Activated CD4-positive, alpha-beta T cell treated with anti-CD3 and anti-CD28 coated beads, Interleukin-2, amount 10 ng/mL, durations not matched to agents 24 days and 14 days (primary cell): Measurements from ENCODE around the gene ASL. TPM values are rescaled to one million over a fixed set of nuclear protein-coding genes. Genes with fewer than 3 reads are reported as not detected.
A peak's percentile ranks its signal among the peaks of the same experiment; 100 is the strongest.
"Not testable (repeated sequence)": the region's sequence is repeated elsewhere in the genome, so short reads cannot be mapped to it uniquely, and the experiment has no call there.

Experiments
- DNase-seq: peaks from one replicate; pipeline ENCODE4 v3.0.0; 2022
- H3K27ac Mint-ChIP-seq: one replicate; pipeline ENCODE4 v1.8.0; 2022; ENCODE audit warnings: mild to moderate bottlenecking, mixed read lengths
- H3K27me3 Mint-ChIP-seq: one replicate; pipeline ENCODE4 v1.8.0; 2022; ENCODE audit warnings: mixed read lengths
- H3K36me3 Mint-ChIP-seq: one replicate; pipeline ENCODE4 v1.8.0; 2022; ENCODE audit warnings: low read depth, mild to moderate bottlenecking, mixed read lengths
- H3K4me1 Mint-ChIP-seq: one replicate; pipeline ENCODE4 v1.8.0; 2021; ENCODE audit warnings: mixed read lengths
- H3K4me3 Mint-ChIP-seq: one replicate; pipeline ENCODE4 v1.8.0; 2022; ENCODE audit warnings: mild to moderate bottlenecking, moderate library complexity, mixed read lengths
- H3K9me3 Mint-ChIP-seq: one replicate; pipeline ENCODE4 v1.8.0; 2021; ENCODE audit warnings: mixed read lengths
- intact Hi-C: fragments of 100-400 bp; cut with micrococcal nuclease; formaldehyde crosslinking; loops from one replicate; pipeline ENCODE4 v1.15.1; 2023
- total RNA-seq: library from RNA; stranded (reverse); gene quantifications from 2 replicates; pipeline ENCODE4 v1.2.3, GENCODE V29; 2022

Gene ASL
- total RNA-seq, 1 donor from 2014 or later, result 37.8 TPM

DNA sequence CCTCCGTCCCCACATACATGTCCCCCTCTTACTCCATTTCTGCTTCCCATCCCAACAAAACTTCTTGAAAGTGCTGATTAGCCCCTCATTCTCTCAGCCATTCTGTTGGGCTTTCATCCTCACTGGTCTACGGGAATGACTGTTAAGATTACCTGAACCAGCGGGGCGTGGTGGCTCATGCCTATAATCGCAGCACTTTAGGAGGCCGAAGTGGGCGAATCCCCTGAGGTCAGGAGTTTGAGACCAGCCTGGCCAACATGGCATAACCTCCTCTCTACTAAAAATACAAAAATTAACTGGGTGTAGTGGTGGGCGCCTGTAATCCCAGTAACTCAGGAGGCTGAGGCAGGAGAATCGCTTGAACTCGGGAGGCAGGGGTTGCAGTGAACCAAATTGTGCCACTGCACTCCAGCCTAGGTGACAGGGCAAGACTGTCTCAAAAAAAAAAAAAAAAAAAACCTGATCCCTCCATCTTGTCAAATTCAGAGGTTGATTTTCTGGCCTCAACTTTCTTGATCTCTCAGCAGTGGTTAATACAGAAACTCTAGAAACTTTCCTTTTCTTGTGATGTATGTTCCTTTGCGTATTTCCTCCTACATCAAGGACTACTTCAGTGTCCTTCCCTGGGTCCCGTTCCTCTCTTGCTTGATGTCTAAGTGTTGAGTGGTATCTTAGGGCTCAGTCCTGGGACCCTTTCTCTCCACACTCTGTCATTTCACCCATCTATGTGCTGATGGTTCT, 41.2 kb downstream of the ASL start:
- not testable (repeated sequence) for H3K9me3 Mint-ChIP-seq, DNase-seq, H3K27me3 Mint-ChIP-seq
- intact Hi-C loops, result loop anchor here (5.0 to 10.0 kb wide), 4 partner anchors 88 to 538 kb away; partner anchors contain the start of genes GUSB and TPST1
- Mint-ChIP-seq H3K36me3 (peaks cover 23% of the 10 kb centered on the region), H3K4me1 (peaks cover 33% of the 10 kb centered on the region), H3K27ac (peak overlapping the region; percentile 72), H3K4me3 (peak overlapping the region; percentile 75)

DNA sequence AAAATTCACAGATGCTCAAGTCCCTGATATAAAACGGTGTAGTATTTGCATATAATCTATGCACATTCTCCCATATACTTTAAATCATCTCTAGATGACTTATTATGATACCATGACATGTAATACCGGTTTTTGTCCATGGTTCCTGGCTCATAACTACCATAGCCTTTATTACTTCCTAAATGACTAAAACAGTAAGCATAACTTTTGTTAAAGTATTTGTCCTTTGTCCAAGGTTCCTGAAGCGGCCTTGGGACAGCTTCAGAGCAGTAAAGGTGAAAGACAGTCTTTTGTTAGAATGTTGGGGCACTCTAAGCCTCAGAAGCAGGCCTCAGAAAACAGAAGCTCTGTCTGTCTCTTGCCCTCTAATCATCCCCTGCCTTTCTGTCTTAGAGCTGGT, 43.0 kb downstream of the ASL start:
- DNase-seq, result no peak
- H3K4me1 Mint-ChIP-seq, result peaks cover 33% of the 10 kb centered on the region
- intact Hi-C loops, result loop anchor here (5.0 to 10.0 kb wide), 4 partner anchors 86 to 536 kb away; partner anchors contain the start of genes GUSB and TPST1
- H3K27ac Mint-ChIP-seq, result peak overlapping the region; percentile 23
- no peaks in the 10 kb centered on the region for H3K9me3 Mint-ChIP-seq
- H3K4me3 Mint-ChIP-seq, result no peak overlapping the region
- peaks cover 23% of the 10 kb centered on the region for H3K36me3 Mint-ChIP-seq
- H3K27me3 Mint-ChIP-seq, result no peaks in the 10 kb centered on the region

DNA sequence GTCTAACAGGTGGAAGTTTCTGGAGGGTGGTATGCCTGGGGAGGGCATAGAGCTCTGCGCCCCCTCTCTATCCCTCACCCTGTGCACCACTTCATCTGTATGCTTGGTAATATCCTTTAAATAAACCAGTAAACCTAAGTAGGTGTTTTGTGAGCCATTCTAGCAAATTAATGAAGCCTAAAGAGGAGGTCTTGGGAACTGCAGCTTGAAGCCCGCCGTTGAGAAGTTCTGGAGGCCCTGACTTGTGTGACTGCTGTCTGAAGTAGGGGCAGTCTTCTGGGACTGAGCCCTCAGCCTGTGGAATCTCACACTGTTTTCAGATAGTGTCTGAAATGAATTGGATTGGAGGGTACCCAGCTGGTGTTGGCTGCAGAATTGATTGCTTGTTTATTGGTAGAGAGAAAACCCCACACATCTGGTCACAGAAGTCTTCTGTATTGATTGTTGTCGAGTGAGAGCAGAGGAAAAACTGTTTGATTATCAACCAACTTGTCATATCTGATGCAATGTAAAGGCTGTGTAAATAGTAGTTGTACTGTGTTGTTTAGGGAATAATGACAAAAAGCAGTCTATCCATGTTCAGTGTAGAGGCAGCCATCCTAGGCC, 43.7 kb downstream of the ASL start:
- no peak for DNase-seq
- peaks cover 33% of the 10 kb centered on the region for H3K4me1 Mint-ChIP-seq
- intact Hi-C loops, result loop anchor here (5.0 to 10.0 kb wide), 4 partner anchors 85 to 535 kb away; partner anchors contain the start of genes GUSB and TPST1
- H3K36me3 Mint-ChIP-seq, result peaks cover 23% of the 10 kb centered on the region
- no peak overlapping the region for H3K27ac Mint-ChIP-seq
- H3K4me3 Mint-ChIP-seq, result no peak overlapping the region
- H3K9me3 Mint-ChIP-seq, result no peaks in the 10 kb centered on the region
- H3K27me3 Mint-ChIP-seq, result no peaks in the 10 kb centered on the region

DNA sequence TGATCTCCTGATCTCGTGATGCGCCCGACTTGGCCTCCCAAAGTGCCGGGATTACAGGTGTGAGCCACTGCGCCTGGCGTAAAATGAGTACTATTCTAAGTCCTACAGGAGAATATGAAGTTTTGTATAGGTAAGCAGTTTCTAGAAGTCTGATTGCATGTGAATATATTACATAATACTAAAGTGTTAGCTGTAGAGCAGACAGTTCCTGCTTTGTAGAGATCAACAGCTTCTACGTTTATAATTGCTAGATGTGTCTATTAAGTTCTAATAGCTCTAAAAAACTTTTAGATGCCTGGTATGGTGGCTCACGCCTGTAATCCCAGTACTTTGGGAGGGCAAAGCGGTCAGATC, 47.5 kb downstream of the ASL start:
- DNase-seq, result no peak
- no peaks in the 10 kb centered on the region for H3K27me3 Mint-ChIP-seq
- H3K4me1 Mint-ChIP-seq, result peaks cover 37% of the 10 kb centered on the region
- H3K4me3 Mint-ChIP-seq, result no peak overlapping the region
- H3K9me3 Mint-ChIP-seq, result no peaks in the 10 kb centered on the region
- intact Hi-C loops, result no loop called here
- H3K27ac Mint-ChIP-seq, result no peak overlapping the region
- H3K36me3 Mint-ChIP-seq, result peaks cover 14% of the 10 kb centered on the region

DNA sequence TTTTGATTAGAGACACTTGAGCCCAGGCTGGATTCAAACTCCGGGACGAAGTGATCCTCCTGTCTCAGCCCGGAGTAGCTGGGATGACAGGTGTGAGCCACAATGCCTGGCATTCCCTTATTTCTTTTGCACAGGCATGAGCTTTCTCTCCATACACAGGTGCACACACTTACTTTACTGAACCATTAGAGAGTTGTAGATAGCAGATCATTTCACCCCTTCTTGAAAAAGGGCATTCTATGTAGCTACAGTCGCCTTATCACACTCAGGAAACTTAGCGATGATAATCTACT, 48.9 kb downstream of the ASL start:
- intact Hi-C loops, H3K4me3 Mint-ChIP-seq, H3K9me3 Mint-ChIP-seq, DNase-seq, H3K27me3 Mint-ChIP-seq, H3K27ac Mint-ChIP-seq: not testable (repeated sequence)
- Mint-ChIP-seq H3K36me3 (peaks cover 13% of the 10 kb centered on the region), H3K4me1 (peaks cover 28% of the 10 kb centered on the region)

DNA sequence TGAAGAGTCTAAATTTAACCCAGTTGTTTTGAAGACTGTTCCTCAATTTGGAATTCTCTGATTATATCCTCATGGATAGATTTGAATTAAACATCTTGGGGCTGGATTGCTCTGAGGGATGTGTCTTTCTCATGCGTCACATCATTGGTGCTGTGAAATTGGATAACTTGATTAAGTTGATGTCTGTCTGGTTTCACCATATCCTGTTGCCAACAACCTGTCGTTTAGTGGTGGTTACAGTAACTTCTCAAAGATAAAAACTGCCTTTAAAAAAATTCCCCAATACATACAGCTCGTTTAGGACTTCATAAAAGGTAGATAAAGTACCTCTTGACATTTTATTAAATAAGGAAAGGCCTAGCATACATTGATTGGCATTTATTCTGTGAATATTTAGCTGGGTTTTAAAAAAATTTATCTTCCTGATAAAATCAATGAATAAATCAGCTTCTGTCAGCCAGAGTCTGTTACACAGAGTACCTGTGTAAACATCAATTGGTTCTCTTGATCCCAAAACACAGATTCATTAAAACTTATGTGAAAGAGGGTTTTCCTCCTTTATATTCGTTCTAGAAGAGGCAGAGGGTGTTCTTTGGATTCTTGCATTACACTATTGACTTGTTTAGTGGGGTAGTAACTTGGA, 49.6 kb downstream of the ASL start:
- intact Hi-C loops, result no loop called here
- DNase-seq, result no peak
- Mint-ChIP-seq H3K4me3 (peak overlapping the region; percentile 17), H3K4me1 (peaks cover 29% of the 10 kb centered on the region), H3K36me3 (peaks cover 14% of the 10 kb centered on the region), H3K27ac (peak overlapping the region; percentile 12), H3K27me3 (no peaks in the 10 kb centered on the region), H3K9me3 (no peaks in the 10 kb centered on the region)

DNA sequence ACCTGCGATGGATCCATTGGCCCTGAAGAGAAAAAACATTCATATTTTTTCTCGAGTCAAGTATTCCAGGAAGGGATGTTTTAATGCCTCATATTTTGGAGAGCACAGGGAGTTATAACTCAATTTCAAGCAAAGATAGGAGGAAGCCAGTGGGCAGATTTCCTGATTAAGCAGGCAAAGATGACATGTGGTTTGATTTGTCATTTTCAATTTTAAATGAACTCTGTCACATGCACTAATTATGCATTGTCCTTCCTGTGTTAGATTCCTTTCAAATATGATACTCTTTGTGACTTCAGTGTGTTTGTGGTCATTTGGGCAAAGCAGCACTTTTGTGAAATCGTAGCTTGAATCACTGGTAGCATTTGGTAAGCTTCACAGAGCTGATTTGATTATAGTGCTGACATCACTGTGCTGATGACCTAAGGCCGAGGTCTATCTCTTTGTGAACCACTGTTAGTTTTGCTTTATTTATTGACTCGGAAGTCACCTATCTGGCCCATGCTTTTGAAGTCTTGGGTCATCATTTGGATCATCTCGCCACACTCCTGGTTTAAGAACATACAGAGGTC, 50.2 kb downstream of the ASL start:
- H3K9me3 Mint-ChIP-seq, DNase-seq, intact Hi-C loops, H3K27me3 Mint-ChIP-seq, H3K4me3 Mint-ChIP-seq: not testable (repeated sequence)
- H3K36me3 Mint-ChIP-seq, result peaks cover 18% of the 10 kb centered on the region
- peak overlapping the region; percentile 7 for H3K27ac Mint-ChIP-seq
- peaks cover 29% of the 10 kb centered on the region for H3K4me1 Mint-ChIP-seq

DNA sequence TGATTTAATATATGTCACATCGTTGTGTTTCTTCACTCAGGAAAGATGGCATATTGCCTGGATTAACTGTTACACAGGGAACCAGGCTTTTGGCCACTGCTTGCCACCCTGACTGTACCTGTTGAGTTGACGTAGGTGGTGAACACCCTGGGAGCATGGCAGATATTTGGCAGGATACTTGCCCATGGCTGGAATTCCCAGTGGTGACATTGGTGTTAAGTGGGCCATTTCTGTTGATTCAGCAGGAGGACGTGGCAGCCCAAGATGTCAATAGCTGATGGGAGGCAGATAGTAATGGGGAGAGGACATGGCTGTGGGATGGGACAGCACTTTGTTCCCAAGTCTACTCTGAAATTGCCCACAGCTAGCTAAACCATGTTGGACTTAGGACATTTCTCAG, 51.6 kb downstream of the ASL start:
- DNase-seq, H3K27me3 Mint-ChIP-seq, intact Hi-C loops, H3K27ac Mint-ChIP-seq, H3K9me3 Mint-ChIP-seq, H3K4me3 Mint-ChIP-seq: not testable (repeated sequence)
- H3K4me1 Mint-ChIP-seq, result peaks cover 29% of the 10 kb centered on the region
- peaks cover 24% of the 10 kb centered on the region for H3K36me3 Mint-ChIP-seq

DNA sequence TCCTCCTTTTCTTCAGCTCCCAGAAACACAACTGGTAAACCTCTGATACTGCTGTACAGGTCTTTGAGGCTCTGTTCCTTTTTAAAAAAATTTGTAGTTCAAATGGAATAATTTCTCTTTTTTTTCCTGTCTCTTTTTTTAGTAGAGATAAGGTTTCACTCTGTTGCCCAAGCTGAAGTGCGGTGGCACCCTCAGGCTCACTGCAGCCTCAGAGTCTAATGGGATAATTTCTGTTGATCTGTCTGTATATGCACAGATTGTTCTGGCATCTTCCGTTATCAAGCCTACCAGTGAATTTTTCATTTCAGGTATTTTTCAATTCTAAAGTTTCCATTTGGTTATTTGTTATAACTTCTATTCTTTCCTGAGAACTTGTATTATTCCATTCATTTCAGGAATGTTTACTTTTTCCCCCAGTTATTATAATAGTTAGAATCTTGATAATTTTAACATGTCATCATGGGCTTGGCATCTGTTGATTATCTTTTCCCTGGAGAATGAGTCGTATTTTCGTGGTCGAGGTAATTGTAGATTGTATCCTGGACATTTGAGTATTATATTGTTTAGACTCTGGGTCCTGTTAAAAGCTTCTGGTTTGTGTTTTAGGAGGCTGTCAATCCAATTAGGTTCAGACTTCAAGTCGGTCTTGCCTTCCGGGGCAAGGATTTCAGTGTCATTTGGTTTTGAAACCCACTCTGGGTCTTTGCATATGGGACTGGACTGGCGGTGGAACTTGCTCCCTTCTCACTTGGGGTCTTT, 63.6 kb downstream of the ASL start:
- Mint-ChIP-seq H3K9me3 (no peaks in the 10 kb centered on the region), H3K4me3 (no peak overlapping the region), H3K27ac (no peak overlapping the region), H3K4me1 (peaks cover 1% of the 10 kb centered on the region), H3K27me3 (no peaks in the 10 kb centered on the region), H3K36me3 (peaks cover 62% of the 10 kb centered on the region)
- DNase-seq, result no peak
- intact Hi-C loops, result no loop called here

DNA sequence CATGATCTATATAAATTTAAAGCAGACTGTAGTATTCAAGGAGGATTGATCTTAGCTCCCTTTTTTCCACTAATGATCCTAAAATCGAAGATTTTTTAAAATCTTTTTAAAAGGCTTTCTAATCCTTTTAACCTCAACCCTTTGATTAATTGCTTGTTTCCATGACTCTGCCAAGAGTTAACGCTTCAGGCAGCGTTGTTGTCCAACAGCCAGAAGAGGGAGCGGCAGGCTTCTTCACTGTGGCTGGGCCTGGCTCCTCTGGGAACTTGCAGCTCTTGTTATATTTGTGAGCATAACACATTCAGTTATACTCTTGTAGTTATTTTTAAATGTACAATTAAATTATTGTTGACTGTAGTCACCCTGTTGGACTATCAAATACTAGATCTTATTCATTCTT, 65.3 kb downstream of the ASL start:
- Mint-ChIP-seq H3K9me3 (no peaks in the 10 kb centered on the region), H3K4me1 (peaks cover 1% of the 10 kb centered on the region), H3K27ac (no peak overlapping the region), H3K36me3 (peaks cover 61% of the 10 kb centered on the region), H3K4me3 (no peak overlapping the region), H3K27me3 (no peaks in the 10 kb centered on the region)
- no peak for DNase-seq
- intact Hi-C loops, result no loop called here

DNA sequence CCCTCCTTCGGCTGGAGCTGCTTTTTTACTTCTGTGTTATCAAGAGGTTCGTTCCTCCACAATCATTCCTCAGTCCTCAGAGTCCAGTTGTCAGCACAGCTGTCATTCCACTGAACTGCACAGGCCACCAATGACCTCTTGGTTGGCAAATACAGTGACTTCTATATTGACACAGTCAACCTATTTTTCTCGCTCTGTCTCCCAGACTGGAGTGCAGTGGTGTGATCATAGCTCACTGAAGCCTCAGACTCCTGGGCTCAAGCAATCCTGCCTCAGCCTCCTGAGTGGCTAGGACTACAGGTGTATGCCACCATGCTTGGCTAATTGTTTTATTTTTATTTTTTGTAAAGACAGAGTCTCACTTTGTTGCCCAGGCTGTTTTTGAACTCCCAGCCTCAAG, 66.7 kb downstream of the ASL start:
- H3K36me3 Mint-ChIP-seq, result peaks cover 64% of the 10 kb centered on the region
- H3K27ac Mint-ChIP-seq, result peak overlapping the region; percentile 22
- no peaks in the 10 kb centered on the region for H3K9me3 Mint-ChIP-seq
- no peak overlapping the region for H3K4me3 Mint-ChIP-seq
- no peak for DNase-seq
- H3K27me3 Mint-ChIP-seq, result no peaks in the 10 kb centered on the region
- intact Hi-C loops, result no loop called here
- H3K4me1 Mint-ChIP-seq, result peaks cover 1% of the 10 kb centered on the region

DNA sequence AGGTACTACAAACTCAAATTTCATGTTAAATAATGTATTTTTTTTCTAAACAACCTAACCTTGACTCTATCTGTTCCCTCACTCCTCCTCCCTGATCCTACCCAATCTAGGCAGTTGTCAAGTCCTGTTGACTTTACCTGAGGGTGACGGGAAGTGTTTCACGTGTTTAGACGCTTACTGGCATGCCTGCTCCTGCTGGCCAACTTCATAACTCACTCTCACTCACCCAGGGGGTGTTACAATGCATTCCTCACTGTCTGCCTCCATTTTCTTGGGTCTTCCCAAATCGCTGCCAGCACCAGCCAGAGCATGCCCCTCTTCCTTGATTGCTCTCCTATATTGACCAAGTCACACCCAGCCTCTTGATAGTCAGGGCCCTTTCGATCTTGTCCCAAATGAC, 67.4 kb downstream of the ASL start:
- peaks cover 2% of the 10 kb centered on the region for H3K4me1 Mint-ChIP-seq
- intact Hi-C loops, result no loop called here
- H3K4me3 Mint-ChIP-seq, result no peak overlapping the region
- no peaks in the 10 kb centered on the region for H3K27me3 Mint-ChIP-seq
- peaks cover 60% of the 10 kb centered on the region for H3K36me3 Mint-ChIP-seq
- no peak for DNase-seq
- H3K9me3 Mint-ChIP-seq, result no peaks in the 10 kb centered on the region
- H3K27ac Mint-ChIP-seq, result no peak overlapping the region
